Fibroblast of the aortic adventitia (primary cell): ENCODE measurements around the gene IRGC. TPM values are rescaled to one million over a fixed set of nuclear protein-coding genes. Genes with fewer than 3 reads are reported as not detected.
A peak's percentile ranks its signal among the peaks of the same experiment; 100 is the strongest.

Experiments
- DNase-seq: peaks from one replicate; pipeline ENCODE4 v3.0.0-alpha.2; 2010; ENCODE audit warnings: low read depth
- H3K4me3 ChIP-seq: 2 replicates; pipeline ENCODE4 v1.5.1; 2011; ENCODE audit warnings: low read depth, mild to moderate bottlenecking, control low read depth, low read length, moderate library complexity
- total RNA-seq: library from RNA; depleted of rRNA; stranded (reverse); fragments of >200 nt; gene quantifications from 2 replicates; pipeline ENCODE4 v1.2.3, GENCODE V29; 2012; ENCODE audit warnings: low replicate concordance
- TF ChIP-seq, protein P1 (sequence below): IDR thresholded peaks from 2 replicates; pipeline ENCODE4 v1.5.1; 2011; ENCODE audit warnings: mild to moderate bottlenecking, low read length, control low read depth, inconsistent platforms; ENCODE audit not compliant: insufficient read depth

Gene IRGC
- total RNA-seq, 1 donor, result not detected

DNA sequence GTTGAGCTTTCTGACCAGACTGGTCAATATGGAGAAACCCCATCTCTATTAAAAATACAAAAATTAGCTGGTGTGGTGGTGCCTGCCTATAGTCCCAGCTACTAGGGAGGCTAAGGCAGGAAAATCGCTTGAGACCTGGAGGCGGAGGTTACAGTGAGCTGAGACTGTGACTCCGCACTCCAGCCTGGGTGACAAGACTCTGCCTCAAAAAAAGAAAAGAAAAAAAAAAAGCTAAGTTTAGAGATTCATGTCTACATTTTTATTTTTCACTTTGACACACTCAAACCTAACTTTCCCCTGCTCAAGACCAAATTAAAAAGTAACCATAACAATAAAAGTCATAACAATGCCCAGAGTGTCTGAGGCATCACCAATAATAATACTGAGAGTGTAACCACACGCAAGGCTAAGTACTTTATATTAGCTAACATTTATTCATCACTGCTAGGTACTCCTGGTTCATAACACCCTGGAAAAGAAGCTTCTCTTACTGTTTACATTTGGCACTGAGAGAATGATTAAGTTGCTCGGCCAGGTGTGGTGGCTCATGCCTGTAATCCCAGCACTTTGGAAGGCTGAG is 5.7 kb downstream of the IRGC start:
- TF ChIP-seq, protein P1, sequence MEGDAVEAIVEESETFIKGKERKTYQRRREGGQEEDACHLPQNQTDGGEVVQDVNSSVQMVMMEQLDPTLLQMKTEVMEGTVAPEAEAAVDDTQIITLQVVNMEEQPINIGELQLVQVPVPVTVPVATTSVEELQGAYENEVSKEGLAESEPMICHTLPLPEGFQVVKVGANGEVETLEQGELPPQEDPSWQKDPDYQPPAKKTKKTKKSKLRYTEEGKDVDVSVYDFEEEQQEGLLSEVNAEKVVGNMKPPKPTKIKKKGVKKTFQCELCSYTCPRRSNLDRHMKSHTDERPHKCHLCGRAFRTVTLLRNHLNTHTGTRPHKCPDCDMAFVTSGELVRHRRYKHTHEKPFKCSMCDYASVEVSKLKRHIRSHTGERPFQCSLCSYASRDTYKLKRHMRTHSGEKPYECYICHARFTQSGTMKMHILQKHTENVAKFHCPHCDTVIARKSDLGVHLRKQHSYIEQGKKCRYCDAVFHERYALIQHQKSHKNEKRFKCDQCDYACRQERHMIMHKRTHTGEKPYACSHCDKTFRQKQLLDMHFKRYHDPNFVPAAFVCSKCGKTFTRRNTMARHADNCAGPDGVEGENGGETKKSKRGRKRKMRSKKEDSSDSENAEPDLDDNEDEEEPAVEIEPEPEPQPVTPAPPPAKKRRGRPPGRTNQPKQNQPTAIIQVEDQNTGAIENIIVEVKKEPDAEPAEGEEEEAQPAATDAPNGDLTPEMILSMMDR, result no peak
- no peak overlapping the region for H3K4me3 ChIP-seq
- no peak for DNase-seq

DNA sequence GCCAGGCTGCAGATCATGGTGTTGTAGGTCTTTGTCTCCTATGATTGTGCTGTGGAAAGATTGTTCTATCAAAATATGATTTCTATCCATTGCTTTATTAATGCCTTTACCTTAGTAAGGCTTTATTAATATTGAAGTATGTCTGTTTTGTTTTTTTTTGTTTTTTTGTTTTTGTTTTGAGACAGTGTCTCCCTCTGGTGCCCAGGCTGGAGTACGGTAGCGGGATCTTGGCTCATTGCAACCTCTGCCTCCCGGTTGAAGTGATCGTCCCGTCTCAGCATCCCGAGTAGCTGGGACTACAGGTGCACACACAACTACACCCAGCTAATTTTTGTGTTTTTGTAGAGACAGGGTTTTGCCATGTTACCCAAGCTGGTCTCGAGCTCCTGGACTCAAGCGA is 7.7 kb downstream of the IRGC start:
- TF ChIP-seq, protein P1, result peak; percentile 42
- H3K4me3 ChIP-seq, result no peak overlapping the region
- no peak for DNase-seq

DNA sequence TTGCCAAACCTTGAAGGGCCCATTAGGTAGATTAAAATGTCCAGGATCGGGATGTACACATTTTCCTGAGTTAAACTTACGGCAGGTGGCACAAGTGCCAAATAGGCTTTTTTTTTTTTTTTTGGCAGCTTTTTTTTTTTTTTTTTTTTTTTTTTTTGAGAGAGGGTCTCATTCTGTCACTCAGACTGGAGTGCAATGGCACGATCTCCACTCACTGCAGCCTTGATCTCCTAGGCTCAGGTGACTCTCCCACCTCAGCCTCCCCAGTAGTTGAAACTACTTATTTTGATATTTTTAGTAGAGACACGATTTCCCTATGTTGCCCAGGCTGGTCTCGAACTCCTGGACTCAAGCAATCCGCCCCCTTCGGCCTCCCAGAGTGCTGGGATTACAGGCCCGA is 9.0 kb downstream of the IRGC start:
- H3K4me3 ChIP-seq, result no peak overlapping the region
- TF ChIP-seq, protein P1, result no peak
- no peak for DNase-seq

DNA sequence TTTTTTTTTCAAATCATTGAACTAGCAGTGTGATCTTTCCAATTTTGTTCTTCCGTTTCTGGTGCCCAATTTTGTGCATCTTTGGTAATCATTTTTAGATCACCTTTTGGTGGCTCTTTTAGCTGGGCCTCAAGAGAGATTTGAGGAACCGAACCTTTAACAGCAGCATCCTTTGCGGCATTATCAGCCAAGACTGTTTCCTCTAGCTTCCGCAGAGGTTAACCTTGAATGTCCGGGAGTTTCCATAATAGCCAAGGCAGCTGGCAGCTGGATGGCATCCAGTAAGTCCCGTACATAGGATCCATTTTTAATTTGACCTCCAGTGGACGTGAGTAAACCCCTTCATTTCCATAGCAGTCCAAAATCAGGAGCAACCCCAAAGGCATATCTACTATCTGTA is 9.6 kb downstream of the IRGC start:
- H3K4me3 ChIP-seq, result no peak overlapping the region
- TF ChIP-seq, protein P1, result no peak
- DNase-seq, result no peak

DNA sequence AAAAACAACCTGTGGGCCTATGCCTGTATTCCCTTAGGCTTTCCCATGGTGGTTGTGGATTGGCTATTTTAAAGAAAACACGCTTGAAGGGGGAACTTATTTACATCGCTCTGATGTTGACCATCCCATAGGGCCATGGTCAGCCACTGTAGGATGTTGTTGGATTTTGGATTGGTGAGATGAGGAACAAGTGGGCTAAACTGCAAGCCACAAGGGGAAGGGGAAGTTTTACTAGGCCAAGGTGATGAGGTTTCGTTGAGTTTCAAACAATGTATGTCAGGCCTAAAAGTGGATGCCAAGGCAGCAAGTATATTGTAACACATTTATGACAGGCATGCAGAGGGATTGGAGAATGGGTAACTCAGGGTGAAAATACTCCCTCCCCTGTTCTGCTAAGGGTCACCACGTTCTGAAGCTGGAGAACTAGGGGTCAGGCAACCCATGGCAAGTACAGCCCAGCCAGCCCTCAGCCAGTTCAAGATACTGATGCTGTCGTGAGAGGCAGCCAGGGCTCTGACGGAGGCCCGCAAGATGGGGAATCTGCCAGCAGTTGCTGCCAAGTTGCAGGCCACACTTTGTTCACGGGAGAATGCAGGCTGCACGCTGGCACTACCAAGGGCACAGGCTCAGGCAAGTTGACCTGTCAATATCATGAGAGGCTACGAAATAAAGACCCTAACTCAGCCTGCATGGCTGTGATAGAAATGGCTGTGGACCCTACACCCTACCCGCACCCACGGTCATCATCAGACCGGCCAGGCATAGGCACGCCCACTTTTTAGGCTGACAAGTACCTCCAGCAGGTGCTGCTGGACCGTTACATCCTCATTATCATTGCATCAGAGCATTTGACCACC is 11.1 kb downstream of the IRGC start:
- peak; percentile 43 for DNase-seq
- TF ChIP-seq, protein P1, result no peak
- H3K4me3 ChIP-seq, result no peak overlapping the region

DNA sequence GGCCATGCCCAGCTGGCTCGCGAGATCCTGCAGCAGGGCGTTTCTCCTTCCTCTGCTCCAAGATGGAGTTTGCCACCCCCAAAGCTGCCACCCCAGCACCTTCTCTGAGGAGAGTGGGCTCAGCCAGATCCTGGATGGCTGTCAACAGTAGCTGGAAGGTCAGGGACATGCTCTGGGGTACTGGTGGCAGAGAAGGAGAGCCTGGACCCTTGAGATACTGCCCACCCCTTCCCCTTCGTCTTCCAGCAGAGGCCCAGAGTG is 11.6 kb downstream of the IRGC start:
- DNase-seq, result no peak
- TF ChIP-seq, protein P1, result no peak
- no peak overlapping the region for H3K4me3 ChIP-seq
